Hypothalamus (tissue), 51 donors: Measurements from ENCODE around the gene C2orf66.

Experiments used
- DNase-seq, 51 donors: peaks; one replicate each; lab custom pipeline; 2025; lab: John Stamatoyannopoulos, UW

The C2orf66 gene

GRCh38 chr2:196809260-196809659 lies at the start of gene C2orf66:
Gene C2orf66 (minus strand): TSS chr2:196809355. CDS start chr2:196809336, 19 bp downstream.
- DNase-seq, result no peak

- DNase-seq, result no peak
These were observed 45.5 kb upstream of the C2orf66 start for GRCh38 chr2:196854629-196855028.

DNA sequence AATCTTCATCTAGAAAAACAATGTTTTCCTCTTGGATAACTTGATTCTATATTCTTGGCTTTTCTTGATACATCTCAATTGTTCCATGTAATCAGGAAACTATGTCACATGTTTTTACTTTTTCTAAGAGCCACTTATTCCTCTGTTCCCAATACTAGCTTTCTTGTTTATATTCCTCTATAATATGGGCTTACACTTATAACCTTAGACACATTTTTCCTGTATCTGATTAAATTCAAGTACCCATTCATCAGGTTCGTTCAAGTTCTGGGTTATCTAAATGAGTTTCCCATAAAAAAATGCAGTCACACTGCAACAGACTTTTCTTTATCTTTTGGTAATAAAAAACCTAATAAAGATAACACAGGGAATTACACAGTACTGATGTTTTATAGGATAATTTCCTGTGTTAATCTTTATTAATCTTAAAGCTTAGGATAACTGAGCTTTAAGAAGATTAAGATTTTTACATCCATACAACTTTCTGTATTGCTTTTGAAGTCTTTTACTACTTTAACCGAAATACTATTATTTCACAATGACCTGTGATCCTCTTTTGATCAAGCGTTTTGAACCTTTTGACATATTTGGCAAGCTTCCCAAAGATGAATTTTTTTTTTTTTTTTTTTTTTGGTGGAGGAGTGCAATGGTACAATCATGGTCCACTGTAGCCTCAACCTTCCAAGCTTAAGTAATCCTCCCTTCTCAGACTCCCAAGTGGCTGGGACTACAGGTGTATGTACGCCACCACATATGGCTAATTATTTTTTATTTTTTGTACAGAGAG lies 44.3 kb upstream of the C2orf66 start:
- no peak for DNase-seq

GRCh38 chr2:196851088-196851487 lies 41.9 kb upstream of the C2orf66 start:
- DNase-seq, result no peak

GRCh38 chr2:196849895-196850294 lies 40.7 kb upstream of the C2orf66 start:
- DNase-seq, result peak in 11 of 51 donors; percentile 3 to 39 (median 14)

DNA sequence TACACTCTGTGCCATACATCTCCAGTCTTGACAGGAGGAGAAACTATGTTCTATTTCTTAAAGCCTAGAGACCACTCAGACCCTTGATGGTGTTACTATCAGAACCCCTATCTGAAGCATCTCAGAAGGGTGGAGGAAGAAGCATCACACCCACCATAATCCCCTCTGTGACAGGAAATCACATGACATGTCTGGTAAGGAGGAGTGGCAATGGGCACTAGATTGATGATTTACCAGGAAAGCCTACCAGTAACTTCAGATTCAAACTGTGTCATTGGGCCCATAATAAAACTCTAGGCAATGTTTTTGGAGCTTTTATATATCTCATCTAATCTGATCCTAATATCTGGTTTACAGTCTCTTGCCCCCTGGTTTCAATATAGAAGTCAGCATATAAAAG lies 37.1 kb upstream of the C2orf66 start:
- no peak for DNase-seq

- no peak for DNase-seq
These were observed 36.2 kb upstream of the C2orf66 start for GRCh38 chr2:196845371-196845770.

GRCh38 chr2:196840171-196840570 lies 31.0 kb upstream of the C2orf66 start:
- DNase-seq, result no peak

GRCh38 chr2:196839574-196839973 lies 30.4 kb upstream of the C2orf66 start:
- DNase-seq, result no peak

GRCh38 chr2:196836440-196836839 lies 27.3 kb upstream of the C2orf66 start:
- no peak for DNase-seq

DNA sequence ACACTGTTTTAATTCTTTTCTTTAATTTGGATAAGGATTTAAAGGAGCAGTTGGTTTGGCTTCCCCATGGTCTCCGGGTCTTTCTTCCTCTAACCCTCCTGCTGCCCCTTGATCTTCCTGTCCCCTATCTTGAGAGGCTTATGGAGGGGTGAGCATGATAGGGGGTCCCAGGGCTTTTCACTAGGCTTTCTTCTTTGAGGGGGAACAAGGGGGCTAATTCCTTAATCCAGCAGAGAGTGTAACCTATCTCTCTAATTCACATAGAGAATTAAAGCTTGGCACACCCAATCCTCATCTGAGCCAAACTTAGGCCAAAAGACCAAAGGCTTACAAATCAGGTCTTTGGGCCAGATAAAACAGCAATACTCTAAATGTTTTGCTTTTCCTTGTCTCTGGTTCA lies 21.5 kb upstream of the C2orf66 start:
- DNase-seq, result no peak

DNA sequence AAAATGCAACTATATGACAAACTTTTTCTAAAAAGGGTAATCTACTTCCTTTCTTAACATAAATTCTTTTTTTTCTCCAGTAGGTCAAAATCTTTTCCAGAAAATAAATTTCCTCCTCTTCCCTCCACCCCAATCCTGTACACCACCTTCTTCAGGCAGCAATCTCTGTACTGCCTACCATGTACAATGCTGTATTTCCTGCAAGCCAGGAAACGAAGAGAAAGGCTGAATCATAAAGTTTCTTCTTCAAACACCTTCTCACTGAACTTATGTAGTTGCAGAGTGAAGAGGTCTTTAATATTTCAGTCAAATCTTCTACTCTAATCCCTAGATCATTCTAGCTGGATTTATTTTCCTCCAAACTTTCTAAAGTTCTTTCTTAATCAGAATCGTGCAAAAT lies 18.2 kb upstream of the C2orf66 start:
- DNase-seq, result no peak

GRCh38 chr2:196823750-196824522 lies 14.8 kb upstream of the C2orf66 start:
- DNase-seq, result no peak

DNA sequence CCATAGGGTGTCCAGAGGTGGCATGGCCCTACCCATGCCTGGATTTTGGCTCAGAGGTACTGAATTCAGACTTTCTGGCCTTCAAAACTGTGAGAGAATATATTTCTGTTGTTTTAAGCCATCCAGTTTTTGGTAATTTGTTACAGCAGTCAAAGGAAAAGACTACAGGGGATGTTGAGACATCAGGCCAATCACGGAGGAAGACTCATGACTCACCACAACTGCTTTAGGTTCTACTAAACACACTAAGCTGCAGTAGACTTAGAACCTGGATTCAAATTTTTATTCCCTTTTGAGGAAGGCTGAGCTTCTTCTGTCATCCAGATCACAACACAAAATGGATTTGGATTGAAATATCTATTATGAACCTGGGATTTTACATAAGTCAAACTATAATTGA lies 12.0 kb upstream of the C2orf66 start:
- no peak for DNase-seq

DNA sequence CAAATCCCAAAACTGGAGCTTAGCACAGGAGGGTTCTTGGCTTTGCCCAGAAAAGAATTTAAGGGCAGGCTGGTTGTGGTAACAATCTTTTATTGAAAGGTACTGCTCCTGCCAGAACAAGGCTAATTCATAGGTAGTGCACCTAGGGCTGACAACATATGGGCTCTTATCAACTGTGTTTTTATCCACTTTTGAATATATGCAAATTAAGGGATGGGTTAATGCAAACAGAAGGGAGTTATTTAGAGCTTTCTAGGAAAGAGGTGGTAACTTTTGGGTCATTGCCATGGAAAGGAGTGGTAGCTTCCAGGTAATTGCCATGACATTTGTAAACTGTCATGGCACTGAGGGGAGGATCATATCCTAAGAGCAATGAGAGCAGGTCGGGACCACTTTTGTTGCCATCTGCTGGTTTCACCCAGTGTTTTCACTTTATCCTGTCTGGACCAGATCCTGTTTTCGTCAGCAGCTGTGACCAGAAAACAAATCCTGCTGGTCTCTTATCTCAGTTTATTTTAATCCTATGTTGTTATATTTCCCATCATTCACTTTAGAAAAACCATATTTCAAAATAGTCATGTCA lies 981 bp downstream of the C2orf66 start:
- no peak for DNase-seq

- no peak for DNase-seq
These were observed 4.8 kb downstream of the C2orf66 start for GRCh38 chr2:196804381-196804780.

- no peak for DNase-seq
These were observed 6.8 kb downstream of the C2orf66 start for GRCh38 chr2:196802401-196802800.

DNA sequence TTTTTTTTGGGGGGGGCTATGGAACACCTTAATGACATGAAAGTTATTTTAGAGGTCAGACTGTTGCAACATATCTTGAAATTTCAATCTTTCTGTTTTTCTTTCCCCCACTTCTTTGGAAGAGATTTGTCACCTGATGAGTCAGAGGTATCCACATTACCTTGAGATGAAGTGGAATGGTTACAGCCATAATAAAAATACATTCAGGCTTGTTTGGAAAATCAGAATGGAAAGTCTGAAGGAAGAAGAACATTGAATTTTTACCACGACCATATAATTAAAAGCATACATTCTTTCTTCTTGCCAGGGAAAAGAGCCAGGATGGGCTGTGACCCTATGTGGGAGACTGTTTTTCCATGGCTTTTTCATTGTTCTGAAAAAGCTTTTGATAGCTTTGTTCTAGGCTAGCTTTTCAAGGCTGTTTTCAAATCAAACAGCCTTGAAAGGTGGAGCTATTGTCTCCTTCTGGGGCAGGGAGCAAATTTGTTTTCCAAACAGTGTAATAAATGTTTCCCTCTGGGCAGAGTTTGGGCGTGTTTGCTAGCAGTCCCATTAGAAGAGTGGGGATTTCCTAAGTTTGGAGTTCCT lies 7.4 kb downstream of the C2orf66 start:
- no peak for DNase-seq

DNA sequence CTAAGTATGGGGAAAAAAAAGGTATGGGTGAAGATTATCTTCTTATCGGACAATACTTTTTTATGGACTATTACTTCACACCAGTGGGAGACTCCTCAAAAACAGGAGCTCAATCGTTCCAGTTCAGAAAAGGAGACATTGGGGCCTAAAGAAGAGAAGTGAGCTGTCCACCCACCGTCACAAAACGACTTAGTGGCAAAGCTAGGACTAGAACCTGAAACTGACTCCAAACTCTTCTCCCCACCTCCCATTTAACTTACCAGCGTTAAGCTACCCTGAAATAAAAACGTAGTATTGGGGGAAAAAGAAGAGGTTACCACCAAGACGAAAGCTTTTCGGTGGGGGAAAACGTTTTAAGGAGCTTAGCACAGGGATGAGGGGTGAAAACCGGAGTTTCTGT lies 10.2 kb downstream of the C2orf66 start:
- peak in 1 of 51 donors; percentile 29 for DNase-seq

GRCh38 chr2:196792865-196793264 lies 16.3 kb downstream of the C2orf66 start:
- no peak for DNase-seq

DNA sequence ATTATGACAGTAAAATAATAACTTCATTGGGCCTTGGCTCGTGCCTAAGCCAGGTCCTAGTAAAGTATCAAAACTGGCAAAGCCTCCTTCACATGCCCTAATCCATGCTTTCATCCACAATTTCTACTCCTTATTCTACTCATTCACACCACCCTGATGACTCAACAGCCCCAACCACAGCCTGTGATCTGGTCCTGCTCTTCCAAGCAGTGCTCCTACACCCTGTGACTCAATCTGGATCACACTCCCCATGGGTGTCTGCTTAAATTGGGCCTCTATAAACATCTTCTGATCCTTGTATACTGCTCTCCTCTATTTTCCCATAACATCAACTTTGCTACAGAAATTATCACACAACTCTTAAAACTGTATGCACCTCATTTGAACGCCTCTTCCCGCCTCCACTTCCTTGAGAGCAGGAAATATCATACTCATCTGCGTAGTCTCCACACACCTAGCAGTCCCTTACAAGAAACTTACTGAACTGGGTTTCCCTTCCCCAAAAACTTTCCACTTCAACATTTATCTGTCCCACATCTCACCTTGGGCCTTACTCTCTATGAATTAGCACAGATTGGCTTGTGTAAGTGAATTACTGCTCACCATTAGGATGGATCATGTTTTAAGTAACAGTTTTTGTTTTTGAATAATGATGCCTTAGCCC lies 25.6 kb downstream of the C2orf66 start:
- DNase-seq, result peak in 1 of 51 donors; percentile 42
